SKM-1 treated with dmso at 0.1 percent for 144 hours (cell line): ENCODE data around the gene IGSF10.
A peak's percentile ranks its signal among the peaks of the same experiment; 100 is the strongest.

Experiments
- DNase-seq: peaks from one replicate; lab custom pipeline; 2025; ENCODE audit not compliant: unreplicated experiment; lab: John Stamatoyannopoulos, UW

The IGSF10 gene

GRCh38 chr3:151462278-151462780 lies 1.5 kb upstream of the IGSF10 start:
- no peak for DNase-seq

DNA sequence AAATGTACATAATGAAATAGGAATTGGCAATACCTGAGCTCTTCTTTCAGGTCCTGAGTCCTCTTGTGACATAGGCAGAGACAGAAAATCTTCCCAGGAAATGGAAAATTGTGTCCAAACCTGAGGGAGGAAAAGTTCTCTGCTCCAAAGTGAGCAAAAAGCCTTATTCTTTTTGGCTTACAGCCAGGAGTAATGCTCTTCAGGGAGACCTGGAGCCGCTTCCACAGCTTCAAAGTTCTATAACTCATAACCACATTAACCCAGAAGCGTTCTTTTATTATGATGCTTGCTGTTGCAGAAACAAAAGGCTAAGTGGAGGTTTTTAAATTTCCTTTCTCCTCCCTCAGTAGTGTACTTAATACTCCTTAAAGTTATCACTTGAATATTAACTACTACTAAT lies 633 bp downstream of the IGSF10 start:
- no peak for DNase-seq

GRCh38 chr3:151459358-151459757 lies 1.5 kb downstream of the IGSF10 start:
- no peak for DNase-seq

GRCh38 chr3:151456065-151456464 lies 4.8 kb downstream of the IGSF10 start:
- no peak for DNase-seq

- no peak for DNase-seq
Measured at GRCh38 chr3:151452841-151453240, 8.0 kb downstream of the IGSF10 start.

GRCh38 chr3:151452368-151452767 lies 8.5 kb downstream of the IGSF10 start:
- DNase-seq, result no peak

DNA sequence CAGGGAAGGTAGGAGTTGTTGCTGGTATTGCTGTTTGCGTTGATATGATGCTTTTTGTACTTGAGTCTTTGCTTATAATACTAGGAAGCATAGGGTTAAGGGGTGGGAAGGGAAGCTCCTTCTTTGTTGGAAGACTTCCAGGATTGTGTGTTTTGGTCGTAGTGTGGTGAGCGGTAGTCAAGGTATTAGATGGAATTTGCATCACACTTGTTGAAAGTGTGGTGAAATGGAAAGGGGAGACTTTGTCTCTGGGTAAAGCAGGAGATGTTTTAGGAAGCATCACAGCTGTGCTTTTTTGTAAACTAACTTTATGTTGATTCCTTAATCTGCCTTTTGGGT lies 14.9 kb downstream of the IGSF10 start:
- DNase-seq, result peak; percentile 6

GRCh38 chr3:151445273-151446001 lies 15.4 kb downstream of the IGSF10 start:
- DNase-seq, result peak; percentile 87

GRCh38 chr3:151443583-151443982 lies 17.3 kb downstream of the IGSF10 start:
- DNase-seq, result no peak

DNA sequence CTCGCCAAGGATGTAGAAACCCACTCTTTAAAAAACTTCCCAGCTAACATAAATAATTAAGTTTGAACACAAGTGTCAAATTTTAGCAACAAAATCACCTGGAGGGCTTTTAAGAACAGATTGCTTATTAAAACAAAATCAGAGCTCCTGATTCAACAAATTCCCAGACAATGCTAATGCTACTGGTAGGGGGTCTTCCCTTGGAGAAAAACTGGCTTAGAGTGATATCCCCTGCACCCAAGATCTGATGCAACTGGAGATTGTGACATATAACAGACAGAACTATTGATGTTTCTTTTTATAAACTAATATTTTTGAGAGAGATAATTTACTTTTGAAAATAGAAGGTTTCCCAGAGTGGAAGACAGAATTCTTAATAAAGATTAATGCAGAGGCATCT lies 19.9 kb downstream of the IGSF10 start:
- DNase-seq, result no peak

DNA sequence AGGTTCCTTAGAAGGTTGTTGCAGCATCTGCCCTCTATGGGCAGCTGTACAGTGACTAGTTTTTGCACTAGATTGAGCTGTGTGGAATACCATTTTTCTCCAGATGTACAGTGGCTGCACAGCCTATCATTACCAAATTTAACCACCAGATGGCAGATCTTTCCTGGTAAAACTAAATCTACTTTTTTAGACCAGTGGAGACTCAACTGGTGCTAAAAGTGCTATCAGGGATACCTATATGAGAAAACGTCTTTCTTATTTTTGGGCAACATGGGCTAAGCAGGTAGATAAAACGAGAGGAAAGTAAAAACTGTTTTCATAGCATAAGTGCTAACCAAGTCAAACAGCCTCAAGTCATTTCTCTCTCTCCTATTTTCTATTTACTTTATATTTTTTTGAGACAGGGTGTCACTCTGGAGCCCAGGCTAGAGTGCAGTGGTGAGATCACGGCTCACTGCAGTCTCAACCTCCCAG lies 21.2 kb downstream of the IGSF10 start:
- DNase-seq, result peak; percentile 66

GRCh38 chr3:151437906-151438305 lies 23.0 kb downstream of the IGSF10 start:
- no peak for DNase-seq

- no peak for DNase-seq
Measured at GRCh38 chr3:151436675-151437446, 24.0 kb downstream of the IGSF10 start.

DNA sequence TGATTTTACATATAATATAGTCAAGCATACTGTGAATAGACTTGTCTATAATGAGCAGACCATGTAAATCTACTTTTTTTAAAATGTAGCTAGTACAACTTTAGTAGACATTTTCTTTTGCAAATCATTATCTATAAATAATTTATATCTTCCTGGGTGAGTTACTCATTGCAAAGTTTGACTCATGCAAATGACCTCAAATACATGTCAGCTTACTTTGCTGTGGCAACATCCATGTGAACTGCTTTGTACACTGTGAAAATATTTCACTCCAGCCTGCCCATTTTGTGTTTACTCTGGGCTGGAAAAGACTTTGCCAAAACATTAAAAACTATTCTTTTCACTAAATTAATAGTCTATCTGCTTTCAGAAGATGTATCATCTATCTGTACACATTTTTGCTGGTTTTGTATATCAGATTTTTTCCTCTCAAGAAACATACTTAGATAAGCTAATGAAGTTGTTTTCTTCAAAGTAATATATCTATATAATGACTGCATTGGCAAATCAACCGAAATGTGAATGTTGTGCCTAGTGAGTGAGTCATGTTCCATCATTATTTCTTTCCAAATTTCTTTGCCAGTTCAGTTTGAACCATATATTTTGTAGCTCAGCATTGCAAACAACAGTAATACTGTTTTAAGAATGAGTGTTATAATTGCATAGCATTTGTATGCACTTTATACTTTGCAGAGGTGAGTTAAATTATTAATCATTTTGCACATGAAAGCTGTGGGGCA lies 26.5 kb downstream of the IGSF10 start:
- no peak for DNase-seq

GRCh38 chr3:151432616-151433372 lies 28.1 kb downstream of the IGSF10 start:
- no peak for DNase-seq

- no peak for DNase-seq
Measured at GRCh38 chr3:151431940-151432339, 28.9 kb downstream of the IGSF10 start.

DNA sequence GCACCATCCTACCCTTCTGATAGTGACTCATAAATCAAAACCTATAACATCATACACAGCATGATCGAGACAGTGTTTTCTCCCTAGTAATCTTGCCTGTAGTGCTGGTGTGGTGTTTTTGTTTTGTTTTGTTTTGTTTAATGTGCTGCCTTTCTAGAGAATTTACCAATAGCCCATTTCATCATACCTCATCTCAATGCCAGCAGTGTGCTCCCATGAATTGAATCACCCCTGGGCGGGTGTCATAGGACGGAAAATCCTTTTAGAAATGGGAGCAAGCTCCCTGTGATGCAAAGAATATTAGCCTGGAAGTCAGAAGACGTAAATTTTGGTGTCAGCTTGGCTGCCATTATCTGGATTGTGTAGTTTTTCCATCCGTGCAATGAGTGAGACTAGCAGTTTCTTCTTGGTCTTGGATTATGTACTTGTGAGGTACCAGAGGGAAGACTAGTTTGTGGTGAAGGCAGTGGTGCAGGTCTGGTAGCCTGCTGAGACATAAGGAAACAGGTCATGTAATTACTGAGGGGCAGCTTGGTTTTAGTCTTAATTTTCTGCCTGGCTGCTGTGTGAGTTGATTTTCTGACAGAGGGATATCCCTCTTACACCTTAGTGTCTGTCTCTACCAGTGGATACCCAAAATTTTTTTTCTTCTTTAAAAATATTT lies 29.9 kb downstream of the IGSF10 start:
- no peak for DNase-seq

DNA sequence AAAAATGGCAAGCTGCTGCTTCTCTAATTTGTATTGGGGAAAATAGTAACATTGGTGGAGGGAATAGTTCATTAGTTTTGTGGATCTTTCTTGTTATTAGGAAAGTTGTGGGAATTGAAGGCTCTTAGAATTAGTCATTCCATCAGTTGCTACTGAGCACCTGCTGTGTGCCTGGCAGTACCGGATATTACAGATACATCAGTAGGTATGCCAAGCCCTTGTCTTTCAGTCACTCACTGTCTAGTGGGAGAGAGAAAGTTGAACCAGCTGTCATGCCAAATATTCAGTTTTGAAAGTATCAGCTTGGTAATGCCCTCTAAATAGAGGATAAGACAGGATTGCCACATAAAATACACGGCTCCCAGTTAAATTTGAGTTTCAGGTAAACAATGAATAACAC lies 32.5 kb downstream of the IGSF10 start:
- DNase-seq, result no peak

DNA sequence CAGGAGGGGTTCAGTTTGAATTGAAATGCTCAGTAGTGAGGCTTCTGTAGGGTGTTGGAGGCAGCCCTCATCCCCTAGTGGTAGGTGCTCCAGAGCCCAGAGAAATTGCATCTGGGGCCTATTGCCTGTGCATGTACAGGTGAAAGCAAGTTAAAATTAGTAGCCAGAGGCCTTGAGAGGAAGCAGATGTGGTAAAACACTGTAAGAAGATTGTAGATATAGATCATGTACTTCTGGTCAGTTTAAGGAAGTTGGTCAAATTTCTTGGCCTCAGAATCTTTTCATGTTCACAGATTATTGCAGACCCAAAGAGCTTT lies 34.6 kb downstream of the IGSF10 start:
- peak; percentile 64 for DNase-seq

DNA sequence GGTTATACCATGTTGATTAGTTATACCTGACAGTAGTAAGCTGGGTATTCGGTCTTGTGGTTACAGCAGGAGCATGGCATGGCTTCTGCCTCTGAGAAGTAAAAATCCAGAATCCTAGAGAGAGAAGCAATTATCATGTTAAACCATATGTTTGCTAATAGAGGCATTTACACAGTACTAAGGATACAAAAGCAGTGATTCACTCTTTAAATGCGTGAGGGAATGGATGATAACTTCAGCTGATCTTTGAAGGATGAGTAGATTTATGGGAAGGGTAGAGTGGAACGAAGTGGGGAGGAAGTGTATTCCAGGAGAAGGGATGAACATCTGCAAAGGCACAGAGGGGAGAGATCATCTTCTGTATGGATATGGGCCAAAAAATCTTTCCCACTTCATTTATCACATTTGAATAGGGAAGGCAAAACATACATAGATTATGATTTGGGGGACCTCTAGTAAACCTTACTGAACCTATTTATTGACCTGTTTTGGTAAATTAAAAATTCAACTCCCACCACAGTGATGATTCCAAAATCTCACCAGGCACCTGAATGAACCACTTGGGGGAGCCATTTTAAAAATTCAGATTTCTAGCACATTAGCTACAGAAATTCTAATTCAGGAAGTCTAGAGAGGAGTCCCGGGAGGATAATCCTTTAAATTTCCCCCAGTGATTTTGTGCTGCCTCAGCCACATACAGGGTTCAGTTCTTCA lies 35.1 kb downstream of the IGSF10 start:
- no peak for DNase-seq
